HepG2 (cell line): Measurements from ENCODE around the gene GJD3. TPM values are rescaled to one million over a fixed set of nuclear protein-coding genes. Genes with fewer than 3 reads are reported as not detected.

Experiments used
- ATF5 ChIP-seq: sonication (generic); formaldehyde crosslinking; IDR thresholded peaks from 2 replicates; pipeline ENCODE4 v1.4.0; 2020; ENCODE audit warnings: mild to moderate bottlenecking, low read depth, missing genetic modification reagents
- FOXJ3 ChIP-seq: sonication (generic); formaldehyde crosslinking; IDR thresholded peaks from 2 replicates; pipeline ENCODE4 v1.4.0; 2020; ENCODE audit warnings: missing genetic modification reagents, mild to moderate bottlenecking, borderline replicate concordance
- GABPA ChIP-seq, 2 experiments: IDR thresholded peaks; 2 replicates each; pipeline ENCODE4 v1.6.1; 2011 to 2016; ENCODE audit warnings: low read depth in 2 of 2, low read length in 1 of 2, missing biosample characterization in 1 of 2, missing genetic modification characterization in 1 of 2
- GRHL1 ChIP-seq: sonication (generic); formaldehyde crosslinking; conservative IDR thresholded peaks from 2 replicates; pipeline ENCODE4 v1.8.0; 2022; ENCODE audit warnings: missing genetic modification reagents
- KLF16 ChIP-seq, 2 experiments: sonication (generic) in 1 of 2; formaldehyde crosslinking in 1 of 2; IDR thresholded peaks; 2 replicates each; pipeline versions ENCODE4 v1.6.1 to v1.8.0; 2016 to 2023; ENCODE audit warnings: missing genetic modification reagents in 2 of 2, missing compliant biosample characterization in 1 of 2
- MTA1 ChIP-seq: sonication (generic); formaldehyde crosslinking; IDR thresholded peaks from 2 replicates; pipeline ENCODE4 v1.4.0; 2020; ENCODE audit warnings: missing genetic modification reagents, mild to moderate bottlenecking, borderline replicate concordance
- NR3C1 ChIP-seq: sonication (generic); formaldehyde crosslinking; IDR thresholded peaks from 2 replicates; pipeline ENCODE4 v1.4.0; 2020; ENCODE audit warnings: missing genetic modification reagents
- POGZ ChIP-seq: sonication (generic); formaldehyde crosslinking; IDR thresholded peaks from 2 replicates; pipeline ENCODE4 v1.4.0; 2020; ENCODE audit warnings: mild to moderate bottlenecking, missing genetic modification reagents
- PRDM10 ChIP-seq: sonication (generic); formaldehyde crosslinking; IDR thresholded peaks from 2 replicates; pipeline ENCODE4 v1.4.0; 2020; ENCODE audit warnings: low read depth, missing genetic modification reagents
- SOX13 ChIP-seq, 3 experiments: fragments of 450-650 bp in 1 of 3; sonication (generic) in 1 of 3; formaldehyde crosslinking in 1 of 3; IDR thresholded peaks in 2 of 3; conservative IDR thresholded peaks in 1 of 3; 2 replicates each; pipeline versions ENCODE4 v1.5.0 to v1.6.1; 2016 to 2020; ENCODE audit warnings: antibody characterized with exemption in 1 of 3, mild to moderate bottlenecking in 1 of 3, missing compliant biosample characterization in 1 of 3, missing genetic modification reagents in 1 of 3, moderate library complexity in 1 of 3
- SP2 ChIP-seq: sonication (generic); formaldehyde crosslinking; IDR thresholded peaks from 2 replicates; pipeline ENCODE4 v1.5.1; 2020; ENCODE audit warnings: mild to moderate bottlenecking, missing genetic modification reagents
- TAF1 ChIP-seq: sonication (generic); formaldehyde crosslinking; IDR thresholded peaks from 2 replicates; pipeline ENCODE4 v1.4.0; 2020; ENCODE audit warnings: missing genetic modification reagents
- TEAD2 ChIP-seq: sonication (generic); formaldehyde crosslinking; IDR thresholded peaks from 2 replicates; pipeline ENCODE4 v1.9.0; 2021; ENCODE audit warnings: missing genetic modification reagents
- TFDP1 ChIP-seq: IDR thresholded peaks from 2 replicates; pipeline ENCODE4 v1.6.1; 2016; ENCODE audit warnings: missing compliant biosample characterization, missing genetic modification reagents, borderline replicate concordance
- TGIF2 ChIP-seq: IDR thresholded peaks from 2 replicates; pipeline ENCODE4 v1.6.1; 2016; ENCODE audit warnings: control low read depth, missing compliant biosample characterization
- ZNF264 ChIP-seq: sonication (generic); formaldehyde crosslinking; IDR thresholded peaks from 2 replicates; pipeline ENCODE4 v1.4.0; 2020; ENCODE audit warnings: missing genetic modification reagents
- ZNF274 ChIP-seq: sonication (generic); formaldehyde crosslinking; IDR thresholded peaks from 2 replicates; pipeline ENCODE4 v1.5.1; 2020; ENCODE audit warnings: mild to moderate bottlenecking, missing genetic modification reagents
- ZNF354B ChIP-seq: sonication (generic); formaldehyde crosslinking; IDR thresholded peaks from 2 replicates; pipeline ENCODE4 v1.8.0; 2022; ENCODE audit warnings: mild to moderate bottlenecking, missing genetic modification reagents
- ZNF567 ChIP-seq: sonication (generic); formaldehyde crosslinking; IDR thresholded peaks from 2 replicates; pipeline ENCODE4 v1.8.1; 2023; ENCODE audit warnings: mild to moderate bottlenecking, missing genetic modification reagents, borderline replicate concordance
- ZNF7 ChIP-seq: IDR thresholded peaks from 2 replicates; pipeline ENCODE4 v1.6.1; 2016; ENCODE audit warnings: missing biosample characterization, missing genetic modification reagents
- ZNF83 ChIP-seq: sonication (generic); formaldehyde crosslinking; IDR thresholded peaks from 2 replicates; pipeline ENCODE4 v1.4.0; 2020; ENCODE audit warnings: missing genetic modification reagents, mild to moderate bottlenecking, borderline replicate concordance
- polyA plus RNA-seq, 8 experiments: library from polyadenylated mRNA; depleted of rRNA in 3 of 8; stranded (reverse) in 7 of 8; unstranded in 1 of 8; fragments of >200 nt; fragmentation: Illumina TruSeq in 4 of 8; extraction: Trizol in 4 of 8; gene quantifications; 2 replicates each; pipeline versions ENCODE4 v1.2.1 to v1.2.3, GENCODE V29; 2011 to 2016; ENCODE audit warnings: low read depth in 4 of 8, missing spikeins in 1 of 8, mixed read lengths in 1 of 8; ENCODE audit not compliant: insufficient read depth in 1 of 8
- total RNA-seq, 5 experiments: library from RNA; depleted of rRNA; stranded (reverse); fragments of >200 nt; fragmentation: Illumina TruSeq; extraction: Trizol; gene quantifications; 2 replicates each; pipeline ENCODE4 v1.2.3, GENCODE V29; 2016; ENCODE audit warnings: low read depth in 1 of 5
- TF ChIP-seq, protein P1 (sequence below): sonication (generic); formaldehyde crosslinking; IDR thresholded peaks from 2 replicates; pipeline ENCODE4 v1.4.0; 2020; ENCODE audit warnings: missing genetic modification reagents

The GJD3 gene
- total and polyA plus RNA-seq, 2 of the 13 experiments (the other 11 are each of a cell fraction or from before 2014, with no cell fraction given), result not detected

GRCh38 chr17:40363111-40363827, 1.3 kb downstream of the GJD3 start (continued):
- 0 out of 2 replicates have a peak, but pooled peaks have one; percentile 12 for TF ChIP-seq TEAD2
- TF ChIP-seq ZNF567, result no peak
- TF ChIP-seq PRDM10, result no peak
- TF ChIP-seq SP2, result no peak
- no peak for TF ChIP-seq ZNF7 (CRISPR knock-in tag)
- no peak for TF ChIP-seq TAF1 (CRISPR knock-in tag)
- no peak for TF ChIP-seq ZNF274
- TF ChIP-seq SOX13 (IDR thresholded peaks at IDR 0.05), result no peak
- no peak for TF ChIP-seq SOX13 (CRISPR knock-in tag; conservative IDR thresholded peaks at IDR 0.05 in 1 of 2, IDR thresholded peaks at IDR 0.05 in 1 of 2)
- TF ChIP-seq, protein P1, sequence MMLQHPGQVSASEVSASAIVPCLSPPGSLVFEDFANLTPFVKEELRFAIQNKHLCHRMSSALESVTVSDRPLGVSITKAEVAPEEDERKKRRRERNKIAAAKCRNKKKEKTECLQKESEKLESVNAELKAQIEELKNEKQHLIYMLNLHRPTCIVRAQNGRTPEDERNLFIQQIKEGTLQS (CRISPR knock-in tag), result peak; percentile 53; the same call in 1 of the 2 replicates
- no peak for TF ChIP-seq KLF16 (CRISPR knock-in tag; IDR thresholded peaks at IDR 0.05)
- no peak for TF ChIP-seq ZNF354B
- TF ChIP-seq MTA1 (CRISPR knock-in tag), result no peak
- no peak for TF ChIP-seq TFDP1 (CRISPR knock-in tag)
- no peak for TF ChIP-seq ATF5 (CRISPR knock-in tag)
- TF ChIP-seq GRHL1, result no peak
- TF ChIP-seq POGZ, result no peak
- no peak for TF ChIP-seq NR3C1 (CRISPR knock-in tag)
- TF ChIP-seq ZNF264 (CRISPR knock-in tag), result 0 out of 2 replicates have a peak, but pooled peaks have one; percentile 2
- no peak for TF ChIP-seq TGIF2 (CRISPR knock-in tag)
- TF ChIP-seq FOXJ3, result no peak
- TF ChIP-seq ZNF83 (CRISPR knock-in tag), result no peak
- TF ChIP-seq GABPA (IDR thresholded peaks at IDR 0.05; ENCODE audit: low read depth, low read length), result no peak
- no peak for TF ChIP-seq GABPA (CRISPR knock-in tag; IDR thresholded peaks at IDR 0.05; ENCODE audit: low read depth)
